Activated naive CD8-positive, alpha-beta T cell (primary cell): Measurements from ENCODE around the gene KRT17.
"Not testable (repeated sequence)": the region's sequence is repeated elsewhere in the genome, so short reads cannot be mapped to it uniquely, and the experiment has no call there.

Experiments
- H3K27ac Mint-ChIP-seq: one replicate; pipeline ENCODE4 v1.8.0; 2021; ENCODE audit warnings: mixed read lengths
- H3K27me3 Mint-ChIP-seq: one replicate; pipeline ENCODE4 v1.8.0; 2021; ENCODE audit warnings: mixed read lengths
- H3K36me3 Mint-ChIP-seq: one replicate; pipeline ENCODE4 v1.8.0; 2021; ENCODE audit warnings: mixed read lengths
- H3K4me1 Mint-ChIP-seq: one replicate; pipeline ENCODE4 v1.8.0; 2021; ENCODE audit warnings: low read depth, mixed read lengths
- H3K4me3 Mint-ChIP-seq: one replicate; pipeline ENCODE4 v1.8.0; 2021; ENCODE audit warnings: mild to moderate bottlenecking, mixed read lengths
- H3K9me3 Mint-ChIP-seq: one replicate; pipeline ENCODE4 v1.8.0; 2021; ENCODE audit warnings: low read depth, mixed read lengths

The KRT17 gene

GRCh38 chr17:41631025-41631897 is 6.9 kb upstream of the KRT17 start:
- Mint-ChIP-seq H3K4me3 (no peak overlapping the region), H3K4me1 (no peaks in the 10 kb centered on the region), H3K36me3 (no peaks in the 10 kb centered on the region), H3K27ac (no peak overlapping the region), H3K27me3 (peaks cover 2% of the 10 kb centered on the region), H3K9me3 (no peaks in the 10 kb centered on the region)

- peaks cover 2% of the 10 kb centered on the region for H3K27me3 Mint-ChIP-seq
- H3K27ac Mint-ChIP-seq, result no peak overlapping the region
- H3K4me3 Mint-ChIP-seq, result no peak overlapping the region
Measured at GRCh38 chr17:41629826-41630670, 5.7 kb upstream of the KRT17 start.

GRCh38 chr17:41629316-41629715 is 4.9 kb upstream of the KRT17 start:
- H3K4me3 Mint-ChIP-seq, result no peak overlapping the region

More at GRCh38 chr17:41629826-41630670, 5.7 kb upstream of the KRT17 start:
- Mint-ChIP-seq H3K36me3 (no peaks in the 10 kb centered on the region), H3K9me3 (no peaks in the 10 kb centered on the region), H3K4me1 (no peaks in the 10 kb centered on the region)

GRCh38 chr17:41628621-41629255 is 4.4 kb upstream of the KRT17 start:
- not testable (repeated sequence) for H3K4me3 Mint-ChIP-seq, H3K36me3 Mint-ChIP-seq, H3K9me3 Mint-ChIP-seq, H3K4me1 Mint-ChIP-seq, H3K27ac Mint-ChIP-seq, H3K27me3 Mint-ChIP-seq

More at GRCh38 chr17:41629316-41629715, 4.9 kb upstream of the KRT17 start:
- Mint-ChIP-seq H3K27ac (no peak overlapping the region), H3K4me1 (no peaks in the 10 kb centered on the region), H3K9me3 (no peaks in the 10 kb centered on the region), H3K36me3 (no peaks in the 10 kb centered on the region), H3K27me3 (peaks cover 2% of the 10 kb centered on the region)

GRCh38 chr17:41628073-41628370 is 3.6 kb upstream of the KRT17 start:
- H3K27me3 Mint-ChIP-seq, H3K4me1 Mint-ChIP-seq, H3K4me3 Mint-ChIP-seq, H3K27ac Mint-ChIP-seq, H3K9me3 Mint-ChIP-seq, H3K36me3 Mint-ChIP-seq: not testable (repeated sequence)

GRCh38 chr17:41627316-41628072 is 3.1 kb upstream of the KRT17 start:
- H3K27ac Mint-ChIP-seq, result no peak overlapping the region
- H3K4me1 Mint-ChIP-seq, result no peaks in the 10 kb centered on the region
- H3K4me3 Mint-ChIP-seq, result no peak overlapping the region
- H3K27me3 Mint-ChIP-seq, result peaks cover 2% of the 10 kb centered on the region
- H3K9me3 Mint-ChIP-seq, result no peaks in the 10 kb centered on the region
- no peaks in the 10 kb centered on the region for H3K36me3 Mint-ChIP-seq

GRCh38 chr17:41626914-41627295 is 2.5 kb upstream of the KRT17 start:
- H3K9me3 Mint-ChIP-seq, H3K4me3 Mint-ChIP-seq, H3K4me1 Mint-ChIP-seq, H3K27ac Mint-ChIP-seq, H3K27me3 Mint-ChIP-seq, H3K36me3 Mint-ChIP-seq: not testable (repeated sequence)

- not testable (repeated sequence) for H3K4me3 Mint-ChIP-seq, H3K9me3 Mint-ChIP-seq, H3K27ac Mint-ChIP-seq, H3K4me1 Mint-ChIP-seq, H3K36me3 Mint-ChIP-seq, H3K27me3 Mint-ChIP-seq
Measured at GRCh38 chr17:41626028-41626913, 1.9 kb upstream of the KRT17 start.

- Mint-ChIP-seq H3K27me3 (peaks cover 2% of the 10 kb centered on the region), H3K4me1 (no peaks in the 10 kb centered on the region), H3K27ac (no peak overlapping the region), H3K36me3 (no peaks in the 10 kb centered on the region), H3K9me3 (no peaks in the 10 kb centered on the region), H3K4me3 (no peak overlapping the region)
Measured at GRCh38 chr17:41625602-41626001, 1.2 kb upstream of the KRT17 start.

- H3K36me3 Mint-ChIP-seq, H3K27me3 Mint-ChIP-seq, H3K9me3 Mint-ChIP-seq, H3K27ac Mint-ChIP-seq, H3K4me3 Mint-ChIP-seq, H3K4me1 Mint-ChIP-seq: not testable (repeated sequence)
Measured at GRCh38 chr17:41623184-41623861, 1.1 kb downstream of the KRT17 start.

- H3K4me3 Mint-ChIP-seq, H3K36me3 Mint-ChIP-seq, H3K27ac Mint-ChIP-seq, H3K9me3 Mint-ChIP-seq, H3K27me3 Mint-ChIP-seq, H3K4me1 Mint-ChIP-seq: not testable (repeated sequence)
Measured at GRCh38 chr17:41622340-41623183, 1.8 kb downstream of the KRT17 start.

GRCh38 chr17:41621916-41622315 is 2.5 kb downstream of the KRT17 start:
- Mint-ChIP-seq H3K27me3 (peaks cover 3% of the 10 kb centered on the region), H3K4me1 (no peaks in the 10 kb centered on the region), H3K4me3 (no peak overlapping the region), H3K9me3 (no peaks in the 10 kb centered on the region), H3K36me3 (no peaks in the 10 kb centered on the region), H3K27ac (no peak overlapping the region)

- not testable (repeated sequence) for H3K9me3 Mint-ChIP-seq, H3K4me3 Mint-ChIP-seq, H3K4me1 Mint-ChIP-seq, H3K27ac Mint-ChIP-seq, H3K27me3 Mint-ChIP-seq, H3K36me3 Mint-ChIP-seq
Measured at GRCh38 chr17:41621435-41621817, 2.9 kb downstream of the KRT17 start.
